C4-2B (cell line): ENCODE measurements around the gene NHSL1.

ENCODE experiments used
- H3K27ac ChIP-seq: fragments of 450-650 bp; 2 replicates; pipeline ENCODE4 v1.5.1; 2017
- CTCF ChIP-seq: fragments of 450-650 bp; conservative IDR thresholded peaks from 2 replicates; pipeline ENCODE4 v1.5.1; 2017; ENCODE audit warnings: mild to moderate bottlenecking
- ZFX ChIP-seq: fragments of 450-650 bp; IDR thresholded peaks from 2 replicates; pipeline ENCODE4 v1.6.1; 2017

NHSL1 gene

GRCh38 chr6:138528956-138529355 lies 29.7 kb upstream of the NHSL1 start:
- no peak overlapping the region for H3K27ac ChIP-seq
- TF ChIP-seq CTCF (no peak), ZFX (no peak)

GRCh38 chr6:138528137-138528536 lies 28.8 kb upstream of the NHSL1 start:
- TF ChIP-seq ZFX (no peak), CTCF (no peak)
- no peak overlapping the region for H3K27ac ChIP-seq

GRCh38 chr6:138527411-138528088 lies 28.3 kb upstream of the NHSL1 start:
- TF ChIP-seq CTCF (no peak), ZFX (no peak)
- H3K27ac ChIP-seq: no peak overlapping the region

- no peak overlapping the region for H3K27ac ChIP-seq
- no peak for TF ChIP-seq CTCF
Measured at GRCh38 chr6:138526822-138527235, 27.5 kb upstream of the NHSL1 start.

GRCh38 chr6:138525355-138525754 lies 26.1 kb upstream of the NHSL1 start:
- TF ChIP-seq ZFX (no peak), CTCF (no peak)
- H3K27ac ChIP-seq: no peak overlapping the region

- no peak for TF ChIP-seq CTCF
- no peak for TF ChIP-seq ZFX
- no peak overlapping the region for H3K27ac ChIP-seq
Measured at GRCh38 chr6:138524526-138524925, 25.2 kb upstream of the NHSL1 start.

GRCh38 chr6:138523347-138524210 lies 24.3 kb upstream of the NHSL1 start:
- TF ChIP-seq ZFX (no peak), CTCF (no peak)
- H3K27ac ChIP-seq: no peak overlapping the region
